AG04449 (cell line): ENCODE measurements around the gene GDPD2.

Experiments
- CTCF ChIA-PET: fragments of 350-600 bp; formaldehyde crosslinking; extraction: SDS; loops from one replicate; lab custom pipeline; 2021; ENCODE audit warnings: antibody characterized with exemption; lab: Yijun Ruan, JAX
- POLR2A ChIA-PET: fragments of 400-600, 350-600 bp; formaldehyde crosslinking; extraction: SDS; loops from one replicate; lab custom pipeline; 2020; ENCODE audit warnings: antibody characterized with exemption, inconsistent platforms; lab: Yijun Ruan, JAX
- DNase-seq: peaks from one replicate; pipeline ENCODE4 v3.0.0-alpha.2; 2010; ENCODE audit warnings: low read depth, low spot score
- H3K4me3 ChIP-seq: 2 replicates; pipeline ENCODE4 v1.5.1; 2011; ENCODE audit warnings: low read depth, mild to moderate bottlenecking, control low read depth, low read length
- TF ChIP-seq, protein P1 (sequence below): IDR thresholded peaks from one replicate; pipeline ENCODE4 v1.5.1; 2011; ENCODE audit warnings: mild to moderate bottlenecking, moderate library complexity, low read length, control low read depth, inconsistent platforms; ENCODE audit not compliant: insufficient read depth; ENCODE audit errors: missing control alignments

GDPD2 gene

DNA sequence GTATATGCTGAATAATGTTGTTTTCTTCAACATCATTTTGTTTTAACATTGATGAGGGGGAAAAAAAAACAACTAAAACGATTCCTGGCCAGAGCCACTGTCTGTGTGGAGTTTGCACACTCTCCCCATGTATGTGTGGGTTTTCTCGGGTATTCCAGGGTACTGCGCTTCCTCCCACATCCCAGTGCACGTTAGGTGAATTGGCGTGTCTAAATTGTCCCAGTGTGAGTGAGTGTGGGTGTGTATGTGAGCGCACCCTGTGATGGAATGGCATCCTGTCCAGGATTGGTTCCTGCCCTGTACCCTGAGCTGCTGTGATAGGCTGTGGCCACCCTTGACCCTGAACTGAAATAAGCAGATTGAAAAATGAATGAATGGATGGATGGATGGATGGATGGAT is 19.1 kb downstream of the GDPD2 start:
- H3K4me3 ChIP-seq: no peak overlapping the region
- TF ChIP-seq, protein P1, sequence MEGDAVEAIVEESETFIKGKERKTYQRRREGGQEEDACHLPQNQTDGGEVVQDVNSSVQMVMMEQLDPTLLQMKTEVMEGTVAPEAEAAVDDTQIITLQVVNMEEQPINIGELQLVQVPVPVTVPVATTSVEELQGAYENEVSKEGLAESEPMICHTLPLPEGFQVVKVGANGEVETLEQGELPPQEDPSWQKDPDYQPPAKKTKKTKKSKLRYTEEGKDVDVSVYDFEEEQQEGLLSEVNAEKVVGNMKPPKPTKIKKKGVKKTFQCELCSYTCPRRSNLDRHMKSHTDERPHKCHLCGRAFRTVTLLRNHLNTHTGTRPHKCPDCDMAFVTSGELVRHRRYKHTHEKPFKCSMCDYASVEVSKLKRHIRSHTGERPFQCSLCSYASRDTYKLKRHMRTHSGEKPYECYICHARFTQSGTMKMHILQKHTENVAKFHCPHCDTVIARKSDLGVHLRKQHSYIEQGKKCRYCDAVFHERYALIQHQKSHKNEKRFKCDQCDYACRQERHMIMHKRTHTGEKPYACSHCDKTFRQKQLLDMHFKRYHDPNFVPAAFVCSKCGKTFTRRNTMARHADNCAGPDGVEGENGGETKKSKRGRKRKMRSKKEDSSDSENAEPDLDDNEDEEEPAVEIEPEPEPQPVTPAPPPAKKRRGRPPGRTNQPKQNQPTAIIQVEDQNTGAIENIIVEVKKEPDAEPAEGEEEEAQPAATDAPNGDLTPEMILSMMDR: no peak
- ChIA-PET POLR2A (no interaction called here), CTCF (interaction anchor here (2.0 kb wide), 1 partner anchor 10 kb away, joined by 19 read pairs; no protein-coding TSS in a partner anchor)
- DNase-seq: no peak

GRCh38 chrX:70444326-70444945 is 21.3 kb downstream of the GDPD2 start, which contains the start of gene DLG3:
DLG3 (plus strand) TSS chrX:70444835; CDS start chrX:70445202, 367 bp downstream.
- no peak for DNase-seq
- peak within 1 kb of the TSS; percentile 39 for H3K4me3 ChIP-seq
- CTCF ChIA-PET: interaction anchor here (0.8 to 3.0 kb wide), 4 partner anchors 8 to 110 kb away, joined by 3 to 19 read pairs (median 17); no protein-coding TSS in a partner anchor
- TF ChIP-seq, protein P1: no peak
- POLR2A ChIA-PET: no interaction called here

DNA sequence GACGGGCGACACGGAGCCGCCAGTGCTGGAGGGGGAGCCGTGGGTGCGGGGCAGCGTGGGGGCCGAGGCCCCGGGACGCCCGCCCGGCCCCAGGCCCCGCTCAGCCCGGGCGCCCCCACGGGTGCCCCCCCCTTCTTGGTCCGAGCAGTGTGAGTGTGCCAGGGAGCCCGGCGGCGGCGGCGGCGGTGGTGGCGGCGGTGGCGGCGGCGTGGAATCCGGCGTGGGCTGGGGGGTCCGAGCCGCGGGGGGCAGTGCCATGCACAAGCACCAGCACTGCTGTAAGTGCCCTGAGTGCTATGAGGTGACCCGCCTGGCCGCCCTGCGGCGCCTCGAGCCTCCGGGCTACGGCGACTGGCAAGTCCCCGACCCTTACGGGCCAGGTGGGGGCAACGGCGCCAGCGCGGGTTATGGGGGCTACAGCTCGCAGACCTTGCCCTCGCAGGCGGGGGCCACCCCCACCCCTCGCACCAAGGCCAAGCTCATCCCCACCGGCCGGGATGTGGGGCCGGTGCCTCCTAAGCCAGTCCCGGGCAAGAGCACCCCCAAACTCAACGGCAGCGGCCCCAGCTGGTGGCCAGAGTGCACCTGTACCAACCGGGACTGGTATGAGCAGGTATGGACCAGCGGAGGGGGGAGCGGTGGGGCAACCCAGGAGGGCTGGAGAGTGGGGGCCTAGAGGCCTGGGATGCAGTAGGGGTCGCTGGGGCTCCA is 22.0 kb downstream of the GDPD2 start:
- H3K4me3 ChIP-seq: peak overlapping the region; percentile 39
- DNase-seq: no peak
- TF ChIP-seq, protein P1: no peak
- ChIA-PET POLR2A (no interaction called here), CTCF (interaction anchor here (2.5 to 3.0 kb wide), 2 partner anchors 10 to 11 kb away, joined by 15 to 19 read pairs; no protein-coding TSS in a partner anchor)

DNA sequence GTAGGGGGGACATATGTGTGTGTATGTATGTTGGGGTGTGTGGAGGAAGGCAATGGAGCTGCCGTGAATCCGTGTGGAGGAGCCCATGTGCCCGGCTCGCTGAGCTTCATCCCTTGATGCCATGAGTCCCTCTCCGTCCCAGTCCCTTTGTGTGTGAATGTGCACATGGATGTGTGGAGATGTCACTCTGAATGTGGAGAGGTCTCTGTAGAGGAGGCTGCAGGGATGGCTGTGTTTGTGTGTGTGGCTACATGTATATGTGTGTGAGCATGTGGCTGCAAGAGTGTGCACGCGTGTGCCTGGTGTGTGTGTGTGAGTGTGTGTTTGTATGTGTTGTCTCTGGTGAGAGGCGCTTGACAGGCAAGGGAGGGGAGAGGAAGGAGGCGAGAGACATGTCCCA is 22.8 kb downstream of the GDPD2 start:
- H3K4me3 ChIP-seq: no peak overlapping the region
- ChIA-PET POLR2A (no interaction called here), CTCF (interaction anchor here (3.0 kb wide), 1 partner anchor 9 kb away, joined by 15 read pairs; no protein-coding TSS in a partner anchor)
- TF ChIP-seq, protein P1: no peak
- no peak for DNase-seq

- no peak overlapping the region for H3K4me3 ChIP-seq
- TF ChIP-seq, protein P1: no peak
- ChIA-PET POLR2A (no interaction called here), CTCF (interaction anchor here (3.0 kb wide), 1 partner anchor 8 kb away, joined by 15 read pairs; no protein-coding TSS in a partner anchor)
- DNase-seq: no peak
Observed at GRCh38 chrX:70446380-70447350, 23.6 kb downstream of the GDPD2 start.
